Lung (tissue), 12 donors: ENCODE results near the gene PSPH. TPM values are rescaled to one million over a fixed set of nuclear protein-coding genes. Genes with fewer than 3 reads are reported as not detected.

Source experiments
- ATAC-seq: fragments of 200-7000 bp; cut with Tn5 transposase; one replicate; pipeline ENCODE4 v1.9.1; 2020; ENCODE audit warnings: moderate number of reproducible peaks; ENCODE audit not compliant: insufficient read depth, low FRiP score
- DNase-seq, 3 donors: peaks; one replicate each; pipeline ENCODE4 v3.0.0-alpha.2; 2013 to 2017
- H3K27ac ChIP-seq, 2 donors: one replicate each; pipeline ENCODE4 v1.5.1; 2013; ENCODE audit warnings: mild to moderate bottlenecking in 2 of 2, moderate library complexity in 2 of 2, control low read depth in 1 of 2, inconsistent platforms in 1 of 2, low read depth in 1 of 2, low read length in 1 of 2
- H3K27me3 ChIP-seq, 3 donors: one replicate each; pipeline ENCODE4 v1.5.1; 2013; ENCODE audit warnings: low read length in 2 of 3; ENCODE audit not compliant: control insufficient read depth in 3 of 3, insufficient read depth in 3 of 3
- H3K36me3 ChIP-seq, 4 donors: one replicate each; pipeline ENCODE4 v1.5.1; 2013; ENCODE audit warnings: low read length in 4 of 4, mild to moderate bottlenecking in 1 of 4, moderate library complexity in 1 of 4; ENCODE audit not compliant: control insufficient read depth in 4 of 4, insufficient read depth in 4 of 4
- H3K4me1 ChIP-seq, 5 donors: one replicate each; pipeline ENCODE4 v1.5.1; 2013; ENCODE audit warnings: low read length in 5 of 5, mild to moderate bottlenecking in 2 of 5, moderate library complexity in 1 of 5; ENCODE audit not compliant: control insufficient read depth in 5 of 5, insufficient read depth in 5 of 5
- H3K4me3 ChIP-seq: one replicate; pipeline ENCODE4 v1.5.1; 2013; ENCODE audit warnings: mild to moderate bottlenecking, control low read depth, moderate library complexity
- H3K9ac ChIP-seq, 2 donors: one replicate each; pipeline ENCODE4 v1.5.1; 2013; ENCODE audit warnings: low read length in 2 of 2, control low read depth in 1 of 2; ENCODE audit not compliant: insufficient read depth in 1 of 2
- H3K9me3 ChIP-seq, 4 donors: one replicate each; pipeline ENCODE4 v1.5.1; 2013; ENCODE audit warnings: low read length in 3 of 4, mild to moderate bottlenecking in 1 of 4, moderate library complexity in 1 of 4; ENCODE audit not compliant: control insufficient read depth in 4 of 4, insufficient read depth in 3 of 4
- CTCF ChIP-seq: IDR thresholded peaks from 2 replicates; pipeline ENCODE4 v1.5.1; 2012; ENCODE audit warnings: mild to moderate bottlenecking; ENCODE audit errors: control extremely low read depth, extremely low read depth
- WGBS, 2 donors: extraction: QIAGEN DNeasy Blood & Tissue Kit; methylation state at CpG; one replicate each; pipeline ENCODE4 v1.1.7; 2013; 5-methylcytosine and 5-hydroxymethylcytosine counted together
- polyA plus RNA-seq, 2 donors: library from polyadenylated mRNA; stranded (reverse); fragments of 200-250 nt; gene quantifications; one replicate each; pipeline ENCODE4 v1.2.1, GENCODE V29; 2013
- total RNA-seq, 2 donors: library from RNA; depleted of rRNA in 1 of 2; stranded (reverse); fragments of >200 nt in 1 of 2; gene quantifications; one replicate each; pipeline ENCODE4 v1.2.1, GENCODE V29; 2014 to 2021
- donor health status: control.
- donor health status: control.
- donor health status: Bipolar disorder and iron deficiency.
- donor health status: healthy.
- donor health status: DM: yes; HTN: yes; CAD: no.

The PSPH gene
- total and polyA plus RNA-seq, 4 donors, result 5.9 to 18.5 (median 12.3) TPM

- Histone ChIP-seq H3K27ac (no peak overlapping the region), H3K36me3 (peaks cover 19 to 47% (median 35%) of the 10 kb centered on the region in 4 donors), H3K27me3 (no peaks in the 10 kb centered on the region), H3K9me3 (no peaks in the 10 kb centered on the region), H3K4me1 (no peaks in the 10 kb centered on the region), H3K4me3 (no peak overlapping the region), H3K9ac (no peak overlapping the region)
- no peak for DNase-seq
- WGBS, 2 donors, result 83 to 91% methylated on average over 3 of the region's 3 CpGs
- no peak for ATAC-seq
- TF ChIP-seq CTCF, result no peak
These were observed 58.9 kb downstream of the PSPH start for GRCh38 chr7:55992346-55992745.

GRCh38 chr7:55983537-55983936 is 67.7 kb downstream of the PSPH start:
- TF ChIP-seq CTCF, result no peak
- WGBS, 2 donors, result 91% methylated on average over 3 of the region's 3 CpGs
- ATAC-seq, result no peak
- Histone ChIP-seq H3K9me3 (no peaks in the 10 kb centered on the region), H3K9ac (no peak overlapping the region), H3K27me3 (no peaks in the 10 kb centered on the region), H3K27ac (no peak overlapping the region), H3K4me1 (peaks cover 0 to 3% (median 0%) of the 10 kb centered on the region in 5 donors), H3K36me3 (peaks cover 11 to 42% (median 33%) of the 10 kb centered on the region in 4 donors), H3K4me3 (no peak overlapping the region)
- DNase-seq, result no peak

GRCh38 chr7:55980266-55980665 is 71.0 kb downstream of the PSPH start:
- Histone ChIP-seq H3K4me3 (no peak overlapping the region), H3K27ac (no peak overlapping the region), H3K27me3 (no peaks in the 10 kb centered on the region), H3K36me3 (peaks cover 11 to 35% (median 31%) of the 10 kb centered on the region in 4 donors), H3K9ac (no peak overlapping the region), H3K9me3 (no peaks in the 10 kb centered on the region), H3K4me1 (peaks cover 0 to 12% (median 6%) of the 10 kb centered on the region in 5 donors)
- no peak for ATAC-seq
- no peak for DNase-seq
- no peak for TF ChIP-seq CTCF
- WGBS, 2 donors, result 90 to 92% methylated on average over 3 of the region's 3 CpGs

- Histone ChIP-seq H3K36me3 (peaks cover 7 to 25% (median 22%) of the 10 kb centered on the region in 4 donors), H3K27me3 (no peaks in the 10 kb centered on the region), H3K9ac (no peak overlapping the region), H3K4me1 (peaks cover 0 to 12% (median 6%) of the 10 kb centered on the region in 5 donors), H3K27ac (peak overlapping the region in 1 of 2 donors; percentile 58), H3K4me3 (no peak overlapping the region), H3K9me3 (no peaks in the 10 kb centered on the region)
- DNase-seq, result peak; percentile 19 to 50 (median 47)
- 48 to 63% methylated on average over 4 of the region's 4 CpGs for WGBS, 2 donors
- ATAC-seq, result no peak
- no peak for TF ChIP-seq CTCF
These were observed 73.4 kb downstream of the PSPH start for GRCh38 chr7:55977831-55978230.
